GM23338 (cell line): ENCODE measurements around the gene BMP8A. TPM values are rescaled to one million over a fixed set of nuclear protein-coding genes. Genes with fewer than 3 reads are reported as not detected.

ENCODE experiments used
- ATAC-seq: fragments of 200-7000 bp; cut with Tn5 transposase; 3 replicates; pipeline ENCODE4 v1.9.1; 2020
- DNase-seq: peaks from one replicate; pipeline ENCODE4 v3.0.0-alpha.2; 2015; ENCODE audit warnings: low spot score
- H2AFZ ChIP-seq: fragments of 200-600 bp; sonication (generic); 2 replicates; pipeline ENCODE4 v1.8.0; 2016; ENCODE audit warnings: antibody characterized with exemption, mild to moderate bottlenecking, moderate library complexity
- H3F3A ChIP-seq: fragments of 200-600 bp; sonication (generic); replicated peaks from 2 replicates; pipeline ENCODE4 v1.8.0; 2017; ENCODE audit warnings: antibody characterized with exemption, mixed run types, low read depth
- H3K27ac ChIP-seq: fragments of 200-600 bp; sonication (generic); 2 replicates; pipeline ENCODE4 v1.6.1; 2016; ENCODE audit warnings: low read depth
- H3K27me3 ChIP-seq: fragments of 200-600 bp; sonication (generic); 2 replicates; pipeline ENCODE4 v1.8.0; 2016; ENCODE audit warnings: mild to moderate bottlenecking, mixed run types, moderate library complexity; ENCODE audit not compliant: insufficient read depth
- H3K36me3 ChIP-seq: fragments of 200-600 bp; sonication (generic); 2 replicates; pipeline ENCODE4 v1.8.0; 2016; ENCODE audit warnings: mild to moderate bottlenecking; ENCODE audit not compliant: insufficient read depth
- H3K4me1 ChIP-seq: fragments of 200-600 bp; sonication (generic); 2 replicates; pipeline ENCODE4 v1.8.0; 2016; ENCODE audit warnings: mild to moderate bottlenecking, moderate library complexity; ENCODE audit not compliant: insufficient read depth
- H3K4me2 ChIP-seq: fragments of 200-600 bp; sonication (generic); 2 replicates; pipeline ENCODE4 v1.7.1; 2017; ENCODE audit warnings: mixed run types
- H3K4me3 ChIP-seq: fragments of 200-600 bp; sonication (generic); 2 replicates; pipeline ENCODE4 v1.6.1; 2016; ENCODE audit warnings: mixed run types
- H3K79me2 ChIP-seq: fragments of 200-600 bp; sonication (generic); replicated peaks from 2 replicates; pipeline ENCODE4 v1.8.0; 2017; ENCODE audit warnings: mild to moderate bottlenecking; ENCODE audit not compliant: insufficient read depth
- H3K9me2 ChIP-seq: fragments of 200-600 bp; sonication (generic); 2 replicates; pipeline ENCODE4 v1.8.0; 2017; ENCODE audit not compliant: insufficient read depth
- H4K20me1 ChIP-seq: fragments of 200-600 bp; sonication (generic); replicated peaks from 2 replicates; pipeline ENCODE4 v1.8.0; 2017; ENCODE audit warnings: mild to moderate bottlenecking; ENCODE audit not compliant: insufficient read depth
- H3K27ac Mint-ChIP-seq: 2 replicates; pipeline ENCODE4 v1.8.0; 2020; ENCODE audit warnings: inconsistent platforms, mild to moderate bottlenecking, moderate library complexity, mixed read lengths
- H3K27me3 Mint-ChIP-seq: 3 replicates; pipeline ENCODE4 v1.8.0; 2022; ENCODE audit warnings: low read depth, mild to moderate bottlenecking, moderate library complexity, mixed read lengths, inconsistent platforms; ENCODE audit not compliant: insufficient read depth, poor library complexity
- H3K36me3 Mint-ChIP-seq: 3 replicates; pipeline ENCODE4 v1.8.0; 2021; ENCODE audit warnings: low read depth, mild to moderate bottlenecking, inconsistent platforms, moderate library complexity, mixed read lengths
- H3K4me1 Mint-ChIP-seq: 3 replicates; pipeline ENCODE4 v1.8.0; 2020; ENCODE audit warnings: mild to moderate bottlenecking, inconsistent platforms, mixed read lengths
- H3K4me3 Mint-ChIP-seq: 3 replicates; pipeline ENCODE4 v1.8.0; 2021; ENCODE audit warnings: moderate library complexity, mild to moderate bottlenecking, inconsistent platforms, mixed read lengths
- H3K9me3 Mint-ChIP-seq: 3 replicates; pipeline ENCODE4 v1.8.0; 2020; ENCODE audit warnings: moderate library complexity, mild to moderate bottlenecking, inconsistent platforms, mixed read lengths
- CREB1 ChIP-seq: fragments of 250-450 bp; sonication (Bioruptor Pico); IDR thresholded peaks from 2 replicates; pipeline ENCODE4 v1.5.0; 2020; ENCODE audit warnings: low read depth, mild to moderate bottlenecking, moderate library complexity
- CTCF ChIP-seq, 2 experiments: fragments of 200-600 bp in 1 of 2; sonication (generic) in 1 of 2; conservative IDR thresholded peaks; 2 replicates each; pipeline versions ENCODE4 v1.5.1 to v1.6.1; 2016 to 2017; ENCODE audit warnings: antibody characterized with exemption in 2 of 2, low read depth in 2 of 2, mild to moderate bottlenecking in 2 of 2, moderate library complexity in 1 of 2
- ETS1 ChIP-seq: IDR thresholded peaks from 2 replicates; pipeline ENCODE4 v1.6.1; 2016; ENCODE audit warnings: antibody characterized with exemption
- EZH2 ChIP-seq: fragments of 200-600 bp; sonication (generic); IDR thresholded peaks from one replicate; pipeline ENCODE4 v1.8.0; 2017; ENCODE audit warnings: antibody characterized with exemption, mild to moderate bottlenecking, low read depth; ENCODE audit not compliant: unreplicated experiment
- EZH2phosphoT487 ChIP-seq: fragments of 200-600 bp; sonication (generic); IDR thresholded peaks from one replicate; pipeline ENCODE4 v1.8.1; 2018; ENCODE audit warnings: antibody characterized with exemption; ENCODE audit not compliant: unreplicated experiment
- JUNB ChIP-seq: IDR thresholded peaks from one replicate; pipeline ENCODE4 v1.6.1; 2016; ENCODE audit warnings: antibody characterized with exemption; ENCODE audit not compliant: unreplicated experiment
- NANOG ChIP-seq: IDR thresholded peaks from 2 replicates; pipeline ENCODE4 v1.6.1; 2016; ENCODE audit warnings: antibody characterized with exemption, borderline replicate concordance
- POLR2AphosphoS5 ChIP-seq: IDR thresholded peaks from 2 replicates; pipeline ENCODE4 v1.6.1; 2016; ENCODE audit warnings: antibody characterized with exemption, low read depth
- REST ChIP-seq: IDR thresholded peaks from one replicate; pipeline ENCODE4 v1.6.1; 2018; ENCODE audit warnings: antibody characterized with exemption; ENCODE audit not compliant: unreplicated experiment
- STAT1 ChIP-seq: IDR thresholded peaks from one replicate; pipeline ENCODE4 v1.6.1; 2016; ENCODE audit warnings: antibody characterized with exemption; ENCODE audit not compliant: unreplicated experiment
- ZNF114 ChIP-seq: fragments of 250-450 bp; sonication (Bioruptor Pico); IDR thresholded peaks from 2 replicates; pipeline ENCODE4 v1.5.0; 2020; ENCODE audit warnings: mild to moderate bottlenecking, moderate library complexity
- polyA plus RNA-seq: library from polyadenylated mRNA; unstranded; fragments of >200 nt; fragmentation: Nextera tagmentation; extraction: Ambion mirVana; gene quantifications from 2 replicates; pipeline ENCODE4 v1.2.1, GENCODE V29; 2016
- total RNA-seq: library from RNA; depleted of rRNA; stranded (reverse); fragments of >200 nt; shearing (Covaris generic); gene quantifications from 2 replicates; pipeline ENCODE4 v1.2.3, GENCODE V29; 2014

Gene BMP8A
- total and polyA plus RNA-seq, 2 experiments from 2014 or later = 0.34 to 0.63 TPM

- no peaks in the 10 kb centered on the region for H4K20me1 ChIP-seq
- H3K27me3 ChIP-seq = no peaks in the 10 kb centered on the region
- H3F3A ChIP-seq = no peaks in the 10 kb centered on the region; the same call in 1 of the 2 replicates
- Mint-ChIP-seq H3K4me1 (no peaks in the 10 kb centered on the region), H3K9me3 (no peaks in the 10 kb centered on the region), H3K4me3 (no peak overlapping the region), H3K27ac (no peak overlapping the region), H3K27me3 (peaks cover 6% of the 10 kb centered on the region), H3K36me3 (peaks cover 15% of the 10 kb centered on the region)
- no peaks in the 10 kb centered on the region for H3K4me1 ChIP-seq
- no peak overlapping the region for H3K4me2 ChIP-seq
- TF ChIP-seq REST (no peak), ETS1 (no peak), POLR2AphosphoS5 (no peak), CTCF (conservative IDR thresholded peaks at IDR 0.05; ENCODE audit: low read depth in 2 of 2) (no peak), NANOG (no peak), JUNB (no peak), EZH2phosphoT487 (no peak), STAT1 (no peak), CREB1 (no peak), ZNF114 (CRISPR knock-in tag) (no peak), EZH2 (no peak)
- H2AFZ ChIP-seq = no peak overlapping the region
- DNase-seq = no peak
- ATAC-seq = no peak
- no peaks in the 10 kb centered on the region for H3K36me3 ChIP-seq
- no peak overlapping the region for H3K27ac ChIP-seq
- no peaks in the 10 kb centered on the region for H3K79me2 ChIP-seq
- H3K9me2 ChIP-seq = no peaks in the 10 kb centered on the region
- no peak overlapping the region for H3K4me3 ChIP-seq
These were observed 49.1 kb downstream of the BMP8A start for GRCh38 chr1:39540504-39541031.
